T47D (cell line): ENCODE data around the gene TIMM50.
"Not testable (repeated sequence)": the region's sequence is repeated elsewhere in the genome, so short reads cannot be mapped to it uniquely, and the experiment has no call there.

Source experiments
- DNase-seq, 2 experiments: peaks; one replicate each; pipeline versions ENCODE4 v3.0.0 to v3.0.0-alpha.2; 2011 to 2012; ENCODE audit warnings: low read depth in 1 of 2, low spot score in 1 of 2
- JUND ChIP-seq: IDR thresholded peaks from 2 replicates; pipeline ENCODE4 v1.6.1; 2012; ENCODE audit warnings: low read depth
- in situ Hi-C: cut with HindIII; loops from 2 replicates; pipeline ENCODE4 v1.10.0; 2016; ENCODE audit warnings: low sequenced_read_pairs, low pct_unique_long_range_greater_than_20kb

The TIMM50 gene

GRCh38 chr19:39446365-39447084 lies 34.1 kb upstream of the TIMM50 start:
- in situ Hi-C loops = no loop called here
- no peak for TF ChIP-seq JUND
- DNase-seq = no peak

GRCh38 chr19:39448271-39448670 lies 32.4 kb upstream of the TIMM50 start:
- TF ChIP-seq JUND = no peak
- no peak for DNase-seq
- in situ Hi-C loops = no loop called here

DNA sequence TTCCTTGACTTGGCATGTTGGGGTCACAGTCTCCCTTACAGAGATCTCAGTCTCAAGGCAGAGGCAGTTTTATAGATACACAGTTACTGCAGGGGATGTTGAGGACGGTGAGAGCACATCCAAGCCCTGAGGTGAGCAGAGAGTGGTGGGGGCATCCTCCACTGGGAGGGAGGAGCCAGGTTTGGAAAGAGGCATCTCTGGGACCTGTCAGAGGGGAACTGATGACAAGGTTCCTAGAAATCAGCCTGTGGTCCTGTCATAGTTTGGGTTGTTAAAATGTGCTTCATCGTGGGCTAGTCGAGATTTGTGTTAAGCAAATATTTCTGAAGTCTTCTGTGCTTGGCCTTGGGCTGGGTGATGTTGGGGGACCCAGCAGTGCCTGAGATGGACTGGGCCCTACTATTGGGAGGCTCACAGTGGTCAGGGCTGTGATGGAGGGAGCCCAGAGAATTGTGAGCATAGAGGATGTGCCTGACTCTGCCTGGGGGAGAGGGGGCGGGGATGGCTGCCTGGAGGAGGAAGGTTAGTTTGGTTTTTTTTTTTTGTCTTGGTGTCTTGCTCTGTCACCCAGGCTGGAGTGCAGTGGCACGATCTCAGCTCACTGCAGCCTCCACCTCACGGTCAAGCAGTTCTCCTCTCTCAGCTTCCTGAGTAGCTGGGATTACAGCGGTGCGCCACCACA lies 31.4 kb upstream of the TIMM50 start:
- no peak for DNase-seq
- in situ Hi-C loops = no loop called here
- no peak for TF ChIP-seq JUND

- in situ Hi-C loops, DNase-seq: not testable (repeated sequence)
Measured at GRCh38 chr19:39451257-39451656, 29.4 kb upstream of the TIMM50 start.

DNA sequence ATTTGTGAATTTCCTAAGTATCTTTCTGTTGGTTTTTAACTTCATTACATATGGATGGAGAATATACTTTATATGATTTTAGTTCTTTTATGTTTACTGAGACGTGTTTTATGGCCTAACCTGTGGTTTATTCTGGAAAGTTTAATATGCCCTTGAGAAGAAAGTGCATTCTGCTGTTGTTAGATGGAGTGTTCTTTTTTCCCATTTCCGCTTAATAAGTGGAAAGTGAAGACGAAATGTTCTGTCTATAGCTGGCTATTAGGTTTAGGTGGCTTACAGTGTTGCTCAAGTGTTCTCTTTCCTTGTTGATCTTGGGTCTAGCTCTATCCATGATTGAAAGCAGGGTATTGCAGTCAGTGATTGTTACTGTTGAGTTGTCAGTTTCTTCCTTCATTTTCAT lies 17.2 kb upstream of the TIMM50 start:
- no peak for TF ChIP-seq JUND
- in situ Hi-C loops = no loop called here
- DNase-seq = no peak

DNA sequence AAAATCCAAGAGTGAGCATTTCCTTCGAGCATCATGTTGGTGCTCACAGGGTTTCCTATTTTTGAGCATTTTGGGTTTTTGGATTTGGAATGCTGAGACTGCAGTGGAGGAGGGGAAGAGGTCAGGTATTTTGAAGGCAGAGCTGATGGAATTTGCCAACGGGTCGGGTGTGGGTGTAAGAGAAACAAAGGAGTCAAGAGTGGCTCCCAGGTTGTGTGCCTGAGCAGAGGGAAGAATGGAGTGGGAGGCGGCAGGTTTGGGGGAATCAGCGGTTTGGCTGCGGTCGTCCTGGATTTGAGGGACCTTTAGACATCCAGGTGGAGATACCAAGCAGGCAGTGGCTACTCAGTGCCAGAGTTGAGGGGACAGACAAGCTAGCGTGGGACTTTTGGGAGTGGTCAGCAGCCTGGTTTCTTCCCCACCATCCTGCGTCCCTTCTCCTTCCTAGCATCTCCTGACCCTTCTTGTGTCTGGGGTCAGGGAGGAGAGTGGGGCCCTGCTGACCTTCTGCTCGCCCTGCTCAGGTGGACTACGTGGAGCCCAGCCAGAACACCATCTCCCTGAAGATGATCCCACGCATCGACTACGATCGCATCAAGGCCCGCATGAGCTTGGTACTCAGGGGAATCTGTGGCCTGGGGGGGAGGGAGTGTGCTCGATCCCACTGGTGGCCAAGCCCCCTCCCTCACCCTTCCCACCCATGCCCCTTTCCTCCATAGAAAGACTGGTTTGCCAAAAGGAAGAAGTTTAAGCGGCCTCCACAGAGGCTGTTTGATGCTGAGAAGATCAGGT lies 14.5 kb upstream of the TIMM50 start:
- in situ Hi-C loops = no loop called here
- no peak for TF ChIP-seq JUND

GRCh38 chr19:39467941-39468340 lies 12.7 kb upstream of the TIMM50 start:
- DNase-seq = no peak
- in situ Hi-C loops = no loop called here
- no peak for TF ChIP-seq JUND

More for the DNA sequence above, 14.5 kb upstream of the TIMM50 start:
- no peak for DNase-seq

GRCh38 chr19:39469036-39469435 lies 11.6 kb upstream of the TIMM50 start:
- DNase-seq = no peak
- TF ChIP-seq JUND = no peak
- in situ Hi-C loops = no loop called here

DNA sequence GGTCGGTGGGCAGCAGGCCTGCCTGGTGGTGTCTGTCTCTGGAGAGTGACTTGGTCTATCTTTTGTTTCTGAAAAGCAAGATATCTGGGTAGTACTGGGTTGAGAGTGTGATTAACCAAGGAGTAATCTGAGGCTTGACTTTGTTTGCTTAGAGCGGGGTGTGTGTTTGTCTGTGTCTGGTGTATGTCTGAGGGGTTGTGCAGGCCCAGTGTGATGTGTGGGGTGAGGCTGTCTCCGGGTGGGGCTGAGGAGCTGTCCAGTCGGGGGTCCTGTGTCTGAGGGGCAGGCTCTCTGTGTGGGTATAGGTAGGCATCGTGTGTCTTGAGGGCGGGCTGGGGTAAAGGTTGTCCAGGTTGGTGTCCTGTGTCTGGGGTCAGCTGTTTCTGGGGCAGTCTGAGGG lies 11.1 kb upstream of the TIMM50 start:
- TF ChIP-seq JUND = no peak
- no peak for DNase-seq
- in situ Hi-C loops = no loop called here

- in situ Hi-C loops = no loop called here
- no peak for DNase-seq
- no peak for TF ChIP-seq JUND
Measured at GRCh38 chr19:39470724-39471339, 9.8 kb upstream of the TIMM50 start.

GRCh38 chr19:39471756-39472536 lies 8.7 kb upstream of the TIMM50 start:
- in situ Hi-C loops = no loop called here
- no peak for TF ChIP-seq JUND
- DNase-seq = no peak
